H1 (cell line): Measurements from ENCODE around the gene MIEN1. TPM values are rescaled to one million over a fixed set of nuclear protein-coding genes. Genes with fewer than 3 reads are reported as not detected.

Experiments used
- CTCF ChIA-PET: fragments of 300-600 bp; sonication (Branson Sonifier 250); formaldehyde crosslinking; loops from one replicate; lab custom pipeline; 2021; ENCODE audit not compliant: partially characterized antibody; lab: Charles Lee
- POLR2A ChIA-PET: fragments of 300-600 bp; sonication (Branson Sonifier 250); formaldehyde crosslinking; loops from one replicate; lab custom pipeline; 2021; ENCODE audit warnings: inconsistent platforms; ENCODE audit not compliant: partially characterized antibody; lab: Charles Lee
- DNase-seq, 2 experiments: peaks; one replicate each; pipeline versions ENCODE4 v3.0.0 to v3.0.0-alpha.2; 2010 to 2022; ENCODE audit warnings: low spot score in 2 of 2, low read depth in 1 of 2, mixed read lengths in 1 of 2
- FAIRE-seq: peaks from 2 replicates; lab custom pipeline; 2011; peaks lifted over from hg19 to GRCh38; lab: Jason Lieb, UNC
- H2AFZ ChIP-seq: 2 replicates; pipeline ENCODE4 v1.8.1; 2012; ENCODE audit warnings: low read length, inconsistent platforms
- H2AK5ac ChIP-seq: 2 replicates; pipeline ENCODE4 v1.6.1; 2013; ENCODE audit warnings: low read depth, low read length
- H2BK120ac ChIP-seq: replicated peaks from 2 replicates; pipeline ENCODE3; 2013; ENCODE audit warnings: low read depth, low read length, inconsistent platforms
- H2BK12ac ChIP-seq: 2 replicates; pipeline ENCODE4 v1.6.1; 2013; ENCODE audit warnings: low read depth, low read length
- H2BK15ac ChIP-seq: 2 replicates; pipeline ENCODE4 v1.6.1; 2013; ENCODE audit warnings: low read length
- H2BK20ac ChIP-seq: 2 replicates; pipeline ENCODE4 v1.6.1; 2013; ENCODE audit warnings: low read length
- H2BK5ac ChIP-seq: 2 replicates; pipeline ENCODE4 v1.6.1; 2013; ENCODE audit warnings: low read depth, low read length
- H3K14ac ChIP-seq: 2 replicates; pipeline ENCODE4 v1.6.1; 2013; ENCODE audit warnings: inconsistent platforms; ENCODE audit not compliant: insufficient read length
- H3K18ac ChIP-seq: 2 replicates; pipeline ENCODE4 v1.6.1; 2013; ENCODE audit warnings: low read length; ENCODE audit errors: extremely low read depth
- H3K23ac ChIP-seq: 2 replicates; pipeline ENCODE4 v1.6.1; 2013; ENCODE audit warnings: inconsistent platforms; ENCODE audit not compliant: insufficient read length
- H3K23me2 ChIP-seq: 2 replicates; pipeline ENCODE4 v1.6.1; 2013; ENCODE audit warnings: low read depth, low read length
- H3K27ac ChIP-seq: 2 replicates; pipeline ENCODE4 v1.6.1; 2011; ENCODE audit warnings: low read depth, low read length, inconsistent platforms
- H3K27me3 ChIP-seq, 4 experiments: replicated peaks in 1 of 4; 1 replicate in 1 of 4; 2 replicates in 3 of 4; pipeline versions ENCODE4 v1.6.1 to v1.8.1; 2011 to 2013; ENCODE audit warnings: low read length in 3 of 4, mild to moderate bottlenecking in 3 of 4, inconsistent platforms in 2 of 4, mixed read lengths in 2 of 4, moderate library complexity in 1 of 4; ENCODE audit not compliant: control insufficient read depth in 3 of 4, insufficient read depth in 3 of 4; ENCODE audit errors: extremely low read depth in 1 of 4
- H3K36me3 ChIP-seq, 4 experiments: 2 replicates each; pipeline versions ENCODE4 v1.6.1 to v1.8.1; 2011 to 2013; ENCODE audit warnings: mild to moderate bottlenecking in 4 of 4, low read length in 3 of 4, moderate library complexity in 2 of 4, control low read depth in 1 of 4, inconsistent platforms in 1 of 4; ENCODE audit not compliant: insufficient read depth in 4 of 4, control insufficient read depth in 2 of 4
- H3K4ac ChIP-seq: replicated peaks from 2 replicates; pipeline ENCODE3; 2013; ENCODE audit warnings: low read length, low read depth, mixed read lengths, inconsistent platforms; ENCODE audit not compliant: insufficient read length
- H3K4me1 ChIP-seq, 4 experiments: replicated peaks in 1 of 4; 1 replicate in 1 of 4; 2 replicates in 3 of 4; pipeline versions ENCODE4 v1.6.1 to v1.8.1; 2011 to 2013; ENCODE audit warnings: low read length in 3 of 4, inconsistent platforms in 2 of 4, mixed read lengths in 1 of 4; ENCODE audit not compliant: insufficient read depth in 4 of 4, control insufficient read depth in 3 of 4
- H3K4me2 ChIP-seq, 2 experiments: 2 replicates each; pipeline versions ENCODE4 v1.6.1 to v1.8.1; 2011 to 2013; ENCODE audit warnings: low read depth in 2 of 2, low read length in 2 of 2, control low read depth in 1 of 2, inconsistent platforms in 1 of 2, mild to moderate bottlenecking in 1 of 2; ENCODE audit not compliant: insufficient read depth in 1 of 2
- H3K4me3 ChIP-seq, 4 experiments: fragments of 200-600, 300-600 bp in 1 of 4; sonication (generic), shearing (Covaris generic), sonication (Bioruptor Twin) in 1 of 4; 2 replicates each; pipeline versions ENCODE4 v1.5.1 to v1.8.1; 2011 to 2016; ENCODE audit warnings: low read length in 4 of 4, low read depth in 3 of 4, control low read depth in 2 of 4, inconsistent platforms in 2 of 4, mild to moderate bottlenecking in 2 of 4, mixed read lengths in 1 of 4, moderate library complexity in 1 of 4; ENCODE audit not compliant: insufficient read depth in 2 of 4; ENCODE audit errors: extremely low read depth in 1 of 4
- H3K56ac ChIP-seq: replicated peaks from 2 replicates; pipeline ENCODE3; 2013; ENCODE audit warnings: low read depth, mild to moderate bottlenecking, mixed read lengths, low read length, inconsistent platforms; ENCODE audit not compliant: insufficient read length
- H3K79me1 ChIP-seq: 2 replicates; pipeline ENCODE4 v1.6.1; 2013; ENCODE audit warnings: low read depth, low read length, control low read depth
- H3K79me2 ChIP-seq, 2 experiments: 2 replicates each; pipeline versions ENCODE4 v1.6.1 to v1.8.1; 2012 to 2013; ENCODE audit warnings: low read length in 2 of 2, mild to moderate bottlenecking in 2 of 2, inconsistent platforms in 1 of 2; ENCODE audit not compliant: insufficient read depth in 2 of 2, control insufficient read depth in 1 of 2
- H3K9ac ChIP-seq, 4 experiments: replicated peaks in 1 of 4; 1 replicate in 1 of 4; 2 replicates in 3 of 4; pipeline versions ENCODE4 v1.6.1 to v1.8.1; 2011 to 2013; ENCODE audit warnings: low read depth in 3 of 4, low read length in 3 of 4, control low read depth in 2 of 4, mild to moderate bottlenecking in 2 of 4, moderate library complexity in 2 of 4, inconsistent platforms in 1 of 4; ENCODE audit errors: extremely low read depth in 1 of 4
- H3K9me3 ChIP-seq, 2 experiments: 2 replicates each; pipeline versions ENCODE4 v1.6.1 to v1.8.1; 2012 to 2013; ENCODE audit warnings: mild to moderate bottlenecking in 2 of 2, moderate library complexity in 2 of 2, control low read depth in 1 of 2, inconsistent platforms in 1 of 2, low read depth in 1 of 2, low read length in 1 of 2, mixed read lengths in 1 of 2; ENCODE audit not compliant: insufficient read depth in 2 of 2
- H4K20me1 ChIP-seq, 2 experiments: replicated peaks in 1 of 2; 2 replicates each; pipeline versions ENCODE3 to v1.8.1; 2011 to 2013; ENCODE audit warnings: inconsistent platforms in 2 of 2, low read length in 2 of 2, mild to moderate bottlenecking in 1 of 2; ENCODE audit not compliant: insufficient read depth in 2 of 2, control insufficient read depth in 1 of 2
- H4K5ac ChIP-seq: 2 replicates; pipeline ENCODE4 v1.6.1; 2013; ENCODE audit warnings: low read length, low read depth, mixed read lengths, inconsistent platforms; ENCODE audit not compliant: insufficient read length
- H4K8ac ChIP-seq: 2 replicates; pipeline ENCODE4 v1.8.0; 2013; ENCODE audit warnings: mild to moderate bottlenecking, moderate library complexity, low read length, inconsistent platforms; ENCODE audit not compliant: insufficient read depth; ENCODE audit errors: extremely low read depth
- H4K91ac ChIP-seq: replicated peaks from 2 replicates; pipeline ENCODE3; 2013; ENCODE audit warnings: low read length, mixed read lengths, inconsistent platforms; ENCODE audit not compliant: insufficient read length
- BACH1 ChIP-seq: IDR thresholded peaks from 2 replicates; pipeline ENCODE4 v1.6.1; 2012; ENCODE audit warnings: low read length, improper control_type of control experiment
- BRCA1 ChIP-seq: IDR thresholded peaks from 2 replicates; pipeline ENCODE4 v1.6.1; 2012; ENCODE audit warnings: low read depth, low read length, improper control_type of control experiment
- CBX5 ChIP-seq: fragments of 300-800, 300-1000 bp; sonication (generic); IDR thresholded peaks from 2 replicates; pipeline ENCODE4 v1.7.1; 2016; ENCODE audit warnings: antibody characterized with exemption, low read length, low read depth
- CREB1 ChIP-seq: IDR thresholded peaks from 2 replicates; pipeline ENCODE4 v1.6.1; 2012; ENCODE audit warnings: inconsistent platforms
- HDAC2 ChIP-seq, 2 experiments: fragments of 300-600 bp in 1 of 2; sonication (generic) in 1 of 2; IDR thresholded peaks; 2 replicates each; pipeline ENCODE4 v1.6.1; 2011 to 2012; ENCODE audit warnings: low read depth in 2 of 2, low read length in 2 of 2, mild to moderate bottlenecking in 2 of 2, moderate library complexity in 2 of 2, borderline replicate concordance in 1 of 2, inconsistent platforms in 1 of 2
- NANOG ChIP-seq: IDR thresholded peaks from 2 replicates; pipeline ENCODE4 v1.6.1; 2011; ENCODE audit warnings: low read length, low read depth, mild to moderate bottlenecking, inconsistent platforms; ENCODE audit not compliant: insufficient read depth, poor library complexity, severe bottlenecking
- POLR2AphosphoS5 ChIP-seq: IDR thresholded peaks from 2 replicates; pipeline ENCODE4 v1.6.1; 2011; ENCODE audit warnings: low read depth, low read length
- TAF7 ChIP-seq: optimal IDR thresholded peaks from 2 replicates; pipeline ENCODE3; 2011; ENCODE audit warnings: low read depth, mild to moderate bottlenecking, inconsistent platforms, low read length, moderate library complexity, borderline replicate concordance
- WGBS, 2 experiments: shearing (Covaris generic) in 1 of 2; methylation state at CpG; one replicate each; pipeline versions ENCODE4 v1.1.6 to v1.1.7; 2013 to 2015; ENCODE audit warnings: low lambda C conversion rate in 2 of 2, mixed read lengths in 2 of 2, inconsistent platforms in 1 of 2, low coverage in 1 of 2, missing lambda C conversion rate in 1 of 2; ENCODE audit not compliant: insufficient replicate concordance in 2 of 2, insufficient coverage in 1 of 2, insufficient read length in 1 of 2; ENCODE audit errors: extremely low coverage in 1 of 2, missing lambda C conversion rate in 1 of 2; 5-methylcytosine and 5-hydroxymethylcytosine counted together
- polyA plus RNA-seq, 7 experiments: library from polyadenylated mRNA; depleted of rRNA in 3 of 7; stranded (reverse) in 5 of 7; unstranded in 2 of 7; fragments of >200 nt in 5 of 7; fragments of 200-250 nt in 2 of 7; gene quantifications; 1 replicate in 5 of 7; 2 replicates in 1 of 7; 4 replicates in 1 of 7; pipeline versions ENCODE4 v1.2.1 to v1.2.3, GENCODE V29; 2011 to 2013; ENCODE audit warnings: missing spikeins in 2 of 7, mixed read lengths in 2 of 7
- total RNA-seq: library from RNA; stranded (reverse); fragmentation: NEBNext Ultra II Directional; extraction: Animal tissue kit (Norgen Biotek cat#: 25700); gene quantifications from 2 replicates; pipeline ENCODE4 v1.2.1, GENCODE V29; 2021
- TF ChIP-seq, protein P1 (sequence below): IDR thresholded peaks from 2 replicates; pipeline ENCODE4 v1.6.1; 2011; ENCODE audit warnings: low read depth, mild to moderate bottlenecking, low read length; ENCODE audit not compliant: insufficient read depth

MIEN1 gene
- total and polyA plus RNA-seq, 2 of the 8 experiments (the other 6 are each of a cell fraction or from before 2014, with no cell fraction given) = 29.6 to 54.9 TPM

DNA sequence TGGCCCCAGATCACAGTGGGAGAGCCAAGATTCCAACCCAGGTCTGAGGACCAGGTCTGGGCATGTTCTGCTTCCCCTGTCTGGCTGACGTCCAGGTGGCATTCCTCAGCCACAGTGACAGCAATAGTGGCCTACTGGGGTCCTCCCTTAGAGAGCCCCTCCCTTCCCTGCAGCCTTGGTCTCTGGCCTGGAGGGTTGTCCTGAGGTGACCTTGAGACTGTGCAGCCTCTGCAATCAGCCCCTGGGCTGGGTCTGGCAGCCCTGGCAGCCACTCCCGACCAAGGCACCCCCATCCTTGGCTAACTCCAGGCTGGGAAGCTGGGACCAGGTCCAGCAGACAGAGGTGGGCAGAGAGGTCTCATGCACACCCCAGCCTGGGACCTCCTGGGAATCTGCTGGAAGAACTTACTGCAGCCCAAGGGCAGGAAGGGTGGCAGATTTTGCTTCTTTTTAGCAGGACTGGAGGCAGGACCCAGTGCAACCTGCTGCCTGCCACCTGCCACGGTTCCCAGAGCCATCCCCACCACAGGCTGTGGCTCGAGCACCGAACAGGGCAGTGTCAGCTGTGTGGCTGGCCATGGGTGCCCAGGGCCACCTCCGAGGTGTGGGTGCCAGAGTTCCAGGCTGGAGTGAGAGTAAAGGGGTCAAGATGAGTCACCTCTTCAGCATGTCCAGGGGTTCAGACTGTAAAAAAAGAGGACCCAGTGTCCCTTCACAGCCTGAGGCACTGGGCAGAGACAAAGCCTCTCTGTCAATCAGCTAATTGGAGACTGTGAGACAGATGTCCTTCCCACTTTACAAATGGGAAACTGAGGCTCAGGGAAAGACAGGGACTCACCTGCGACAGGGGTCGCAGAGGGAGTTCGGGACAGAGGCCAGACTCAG is 20.0 kb upstream of the MIEN1 start:
- ChIA-PET CTCF (interaction anchor here (0.7 to 8.2 kb wide), 11 partner anchors 7 to 128 kb away, joined by 3 to 102 read pairs (median 3); partner anchors contain the start of gene MIEN1), POLR2A (interaction anchor here (0.7 to 8.1 kb wide), 6 partner anchors 8 to 80 kb away, joined by 3 to 54 read pairs (median 3); partner anchors contain the start of gene MIEN1)
- Histone ChIP-seq H3K4me1 (peaks cover 2 to 20% (median 13%) of the 10 kb centered on the region in 4 experiments), H4K91ac (peak overlapping the region; percentile 62), H3K4ac (peak overlapping the region; percentile 19), H2AFZ (no peak overlapping the region), H2BK120ac (peak overlapping the region; percentile 48), H3K9me3 (no peaks in the 10 kb centered on the region), H4K20me1 (no peaks in the 10 kb centered on the region), H2BK20ac (peak overlapping the region; percentile 73; the same call in 1 of the 2 replicates), H3K14ac (no peak overlapping the region), H3K4me3 (no peak overlapping the region), H3K23me2 (peaks cover 7% of the 10 kb centered on the region; the same call in 1 of the 2 replicates), H3K36me3 (peaks cover 0 to 14% (median 7%) of the 10 kb centered on the region in 4 experiments; a peak in 5 of 8 replicates), H3K9ac (no peak overlapping the region; a peak in 1 of 7 replicates), H4K5ac (no peak overlapping the region), H2AK5ac (peak overlapping the region; percentile 7; the same call in 1 of the 2 replicates), H4K8ac (no peak overlapping the region; the same call in 1 of the 2 replicates), H3K4me2 (no peak overlapping the region), H3K23ac (no peak overlapping the region), H2BK5ac (peak overlapping the region; percentile 73; the same call in 1 of the 2 replicates), H3K27ac (peak overlapping the region; percentile 48; the same call in 1 of the 2 replicates), H2BK12ac (peak overlapping the region; percentile 81; the same call in 1 of the 2 replicates), H3K79me1 (no peaks in the 10 kb centered on the region), H3K79me2 (no peaks in the 10 kb centered on the region), H3K18ac (0 out of 2 replicates have a peak overlapping the region, but pooled peaks have one; percentile 5), H2BK15ac (no peak overlapping the region), H3K56ac (no peak overlapping the region), H3K27me3 (peaks cover 0 to 3% (median 2%) of the 10 kb centered on the region in 4 experiments; a peak in 2 of 7 replicates)
- WGBS, 2 experiments = 86% methylated on average over 9 of the region's 9 CpGs; no CpG with 5 or more reads in 1 of the 2 experiments
- FAIRE-seq (no peak), DNase-seq (no peak)
- TF ChIP-seq TAF7 = no peak
- no peak for TF ChIP-seq CBX5
- TF ChIP-seq, protein P1, sequence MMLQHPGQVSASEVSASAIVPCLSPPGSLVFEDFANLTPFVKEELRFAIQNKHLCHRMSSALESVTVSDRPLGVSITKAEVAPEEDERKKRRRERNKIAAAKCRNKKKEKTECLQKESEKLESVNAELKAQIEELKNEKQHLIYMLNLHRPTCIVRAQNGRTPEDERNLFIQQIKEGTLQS = no peak
- TF ChIP-seq NANOG = no peak
- TF ChIP-seq BACH1 = no peak
- TF ChIP-seq CREB1 = no peak
- TF ChIP-seq POLR2AphosphoS5 = no peak
- TF ChIP-seq HDAC2 (IDR thresholded peaks at IDR 0.05; ENCODE audit: borderline replicate concordance in 1 of 2, low read depth in 2 of 2, low read length in 2 of 2) = no peak
- TF ChIP-seq BRCA1 = no peak
